ENCODE measurements around the gene CFHR1. TPM values are rescaled to one million over a fixed set of nuclear protein-coding genes. Genes with fewer than 3 reads are reported as not detected.

CFHR1 gene
- total RNA-seq, 4 donors from 2014 or later: not detected

DNA sequence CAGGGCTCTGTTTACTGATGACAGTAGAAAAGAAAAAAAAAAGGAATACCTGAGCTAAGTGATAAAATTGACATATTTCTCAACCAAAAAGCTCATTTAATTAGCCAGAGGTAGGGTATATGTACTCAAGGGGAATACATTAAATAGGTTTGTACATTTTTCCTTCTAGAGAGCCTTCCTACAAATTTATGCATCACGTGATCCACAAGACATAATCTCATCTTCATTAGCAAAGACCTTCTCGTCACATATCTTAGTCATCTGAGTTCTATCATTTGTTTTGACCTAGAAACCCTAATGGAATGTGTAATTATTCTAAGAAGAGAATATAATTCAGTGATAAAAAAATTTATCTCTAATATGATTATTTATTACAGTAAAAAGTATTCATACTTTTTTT, 37.7 kb downstream of the CFHR1 start:
- no peaks in the 10 kb centered on the region for H3K27me3 ChIP-seq
- no peaks in the 10 kb centered on the region for H3K36me3 ChIP-seq
- DNase-seq: no peak
- no peak overlapping the region for H3K27ac ChIP-seq
- H3K9me3 ChIP-seq: no peaks in the 10 kb centered on the region
- no peak overlapping the region for H3K4me3 ChIP-seq
- H3K4me1 ChIP-seq: no peaks in the 10 kb centered on the region
- TF ChIP-seq POLR2A (IDR thresholded peaks at IDR 0.05): no peak
- TF ChIP-seq, protein P1, sequence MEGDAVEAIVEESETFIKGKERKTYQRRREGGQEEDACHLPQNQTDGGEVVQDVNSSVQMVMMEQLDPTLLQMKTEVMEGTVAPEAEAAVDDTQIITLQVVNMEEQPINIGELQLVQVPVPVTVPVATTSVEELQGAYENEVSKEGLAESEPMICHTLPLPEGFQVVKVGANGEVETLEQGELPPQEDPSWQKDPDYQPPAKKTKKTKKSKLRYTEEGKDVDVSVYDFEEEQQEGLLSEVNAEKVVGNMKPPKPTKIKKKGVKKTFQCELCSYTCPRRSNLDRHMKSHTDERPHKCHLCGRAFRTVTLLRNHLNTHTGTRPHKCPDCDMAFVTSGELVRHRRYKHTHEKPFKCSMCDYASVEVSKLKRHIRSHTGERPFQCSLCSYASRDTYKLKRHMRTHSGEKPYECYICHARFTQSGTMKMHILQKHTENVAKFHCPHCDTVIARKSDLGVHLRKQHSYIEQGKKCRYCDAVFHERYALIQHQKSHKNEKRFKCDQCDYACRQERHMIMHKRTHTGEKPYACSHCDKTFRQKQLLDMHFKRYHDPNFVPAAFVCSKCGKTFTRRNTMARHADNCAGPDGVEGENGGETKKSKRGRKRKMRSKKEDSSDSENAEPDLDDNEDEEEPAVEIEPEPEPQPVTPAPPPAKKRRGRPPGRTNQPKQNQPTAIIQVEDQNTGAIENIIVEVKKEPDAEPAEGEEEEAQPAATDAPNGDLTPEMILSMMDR (IDR thresholded peaks at IDR 0.05): no peak

DNA sequence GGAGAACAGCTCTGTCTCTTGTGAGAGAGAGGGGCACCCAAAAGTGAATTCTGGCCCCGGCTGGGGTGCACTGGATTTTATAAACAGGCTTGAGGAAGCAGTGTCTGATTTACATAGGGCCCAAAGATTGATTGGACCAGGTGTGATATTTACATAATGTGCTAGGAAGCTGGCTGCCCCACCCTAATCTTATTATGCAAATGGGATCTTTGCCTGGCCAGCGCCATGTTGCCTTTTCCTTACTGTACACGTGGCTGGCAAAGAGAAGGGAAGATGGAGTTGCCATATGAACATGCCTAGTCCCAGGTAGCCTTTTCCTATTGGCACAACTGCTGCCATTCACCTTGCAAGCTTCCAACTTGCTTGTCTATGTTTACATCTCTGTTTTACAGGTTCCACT, 39.3 kb downstream of the CFHR1 start:
- TF ChIP-seq, protein P1 (IDR thresholded peaks at IDR 0.05): no peak
- TF ChIP-seq POLR2A (IDR thresholded peaks at IDR 0.05): no peak
- DNase-seq: no peak
- Histone ChIP-seq H3K36me3 (no peaks in the 10 kb centered on the region), H3K27ac (no peak overlapping the region), H3K27me3 (no peaks in the 10 kb centered on the region), H3K4me3 (no peak overlapping the region), H3K4me1 (no peaks in the 10 kb centered on the region), H3K9me3 (no peaks in the 10 kb centered on the region)

DNA sequence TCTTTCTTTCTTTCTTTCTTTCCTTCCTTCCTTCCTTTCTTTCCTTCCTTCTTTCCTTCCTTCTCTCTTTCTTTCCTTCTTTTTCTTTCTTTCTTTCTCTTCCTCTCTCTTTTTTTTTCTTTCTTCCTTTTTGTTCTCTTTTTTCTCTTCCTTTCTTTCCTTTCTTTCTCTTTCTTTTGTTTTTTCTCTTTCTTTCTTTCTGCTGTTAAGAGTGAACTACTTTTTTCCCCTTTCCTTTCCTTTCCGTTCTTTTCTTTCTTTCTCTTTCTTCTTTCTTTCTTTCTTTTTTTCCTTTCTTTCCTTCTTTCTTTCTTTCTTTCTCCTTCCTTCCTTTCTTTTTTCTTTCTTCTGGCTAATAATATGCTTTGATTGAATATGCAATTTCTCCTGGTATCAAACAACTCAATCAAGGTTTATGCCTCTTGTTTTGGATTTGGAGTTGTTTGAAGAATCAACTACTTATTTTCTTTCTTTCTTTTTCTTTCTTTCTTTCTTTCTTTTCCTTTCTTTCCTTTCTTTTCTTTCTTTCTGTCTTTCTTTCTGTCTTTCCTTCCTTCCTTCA, 40.9 kb downstream of the CFHR1 start:
- Histone ChIP-seq H3K4me1 (no peaks in the 10 kb centered on the region), H3K27ac (no peak overlapping the region), H3K9me3 (no peaks in the 10 kb centered on the region), H3K27me3 (no peaks in the 10 kb centered on the region), H3K4me3 (no peak overlapping the region), H3K36me3 (no peaks in the 10 kb centered on the region)
- TF ChIP-seq, protein P1 (IDR thresholded peaks at IDR 0.05): no peak
- TF ChIP-seq POLR2A (IDR thresholded peaks at IDR 0.05): no peak
- DNase-seq: no peak

DNA sequence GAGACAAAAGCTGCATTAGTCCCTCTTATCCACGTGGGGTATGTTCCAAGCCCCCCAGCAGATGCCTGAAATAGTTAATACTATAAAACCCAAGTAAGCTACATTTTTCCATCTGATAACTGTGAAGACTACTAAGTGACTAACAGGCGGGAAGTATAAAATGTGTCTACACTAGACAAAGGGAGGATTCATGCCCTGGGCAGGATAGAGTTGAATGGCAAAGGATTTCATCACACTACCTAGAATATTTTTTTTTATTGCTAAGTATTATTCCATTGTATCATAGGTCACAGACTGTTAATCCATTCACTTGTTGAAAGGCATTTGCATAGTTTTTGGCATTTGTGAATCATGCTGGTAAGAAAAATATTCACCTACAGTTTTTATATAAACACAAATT, 41.9 kb downstream of the CFHR1 start:
- no peak for DNase-seq
- Histone ChIP-seq H3K36me3 (no peaks in the 10 kb centered on the region), H3K27me3 (no peaks in the 10 kb centered on the region), H3K4me1 (no peaks in the 10 kb centered on the region), H3K27ac (no peak overlapping the region), H3K4me3 (no peak overlapping the region), H3K9me3 (no peaks in the 10 kb centered on the region)
- no peak for TF ChIP-seq POLR2A (IDR thresholded peaks at IDR 0.05)
- TF ChIP-seq, protein P1 (IDR thresholded peaks at IDR 0.05): no peak

DNA sequence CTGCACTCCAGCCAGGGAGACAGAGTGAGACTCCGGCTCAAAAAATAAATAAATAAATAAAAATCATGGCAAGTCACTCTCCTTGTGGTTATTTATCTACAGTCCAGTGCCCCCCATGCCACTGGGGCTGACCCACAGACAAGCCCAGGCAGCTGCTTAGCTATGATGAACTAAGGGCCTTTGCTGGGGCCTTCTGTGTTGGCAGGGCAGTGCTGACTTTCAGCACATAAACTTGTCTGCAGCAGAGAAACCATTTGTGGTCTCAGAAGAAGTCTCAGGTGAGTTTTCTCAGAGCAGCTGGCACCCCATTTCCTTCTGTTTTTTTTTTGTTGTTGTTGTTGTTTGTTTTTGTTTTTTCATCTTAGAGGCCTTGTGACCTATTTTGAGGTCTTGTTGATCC, 47.4 kb downstream of the CFHR1 start:
- H3K9me3 ChIP-seq: no peaks in the 10 kb centered on the region
- no peaks in the 10 kb centered on the region for H3K27me3 ChIP-seq
- no peak overlapping the region for H3K4me3 ChIP-seq
- H3K36me3 ChIP-seq: no peaks in the 10 kb centered on the region
- TF ChIP-seq POLR2A (IDR thresholded peaks at IDR 0.05): no peak
- TF ChIP-seq, protein P1 (IDR thresholded peaks at IDR 0.05): no peak
- H3K4me1 ChIP-seq: no peaks in the 10 kb centered on the region
- no peak for DNase-seq
- no peak overlapping the region for H3K27ac ChIP-seq

DNA sequence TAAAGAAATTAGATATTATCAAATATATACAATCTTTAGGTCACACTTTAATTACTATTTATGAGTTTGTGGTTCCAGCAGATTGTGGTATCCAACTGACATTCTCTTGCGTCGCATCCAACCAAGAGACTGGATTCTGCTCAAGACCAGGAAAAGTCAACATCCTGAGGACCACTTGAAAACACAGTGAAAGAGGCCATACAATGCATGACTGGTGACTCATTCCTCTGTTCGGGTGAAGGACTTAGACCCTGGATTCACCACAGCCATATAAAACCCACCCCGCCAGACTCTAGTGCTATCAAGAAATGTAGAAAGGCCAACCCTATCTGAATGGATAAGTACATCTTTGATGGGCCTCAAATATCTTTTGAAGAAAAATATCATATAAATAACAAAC, 53.9 kb downstream of the CFHR1 start:
- no peak for DNase-seq
- no peak overlapping the region for H3K4me3 ChIP-seq
- H3K27ac ChIP-seq: no peak overlapping the region
- H3K36me3 ChIP-seq: no peaks in the 10 kb centered on the region
- no peaks in the 10 kb centered on the region for H3K9me3 ChIP-seq
- H3K4me1 ChIP-seq: no peaks in the 10 kb centered on the region
- TF ChIP-seq, protein P1 (IDR thresholded peaks at IDR 0.05): no peak
- no peaks in the 10 kb centered on the region for H3K27me3 ChIP-seq
